Measurements from ENCODE around the gene LURAP1L.

The LURAP1L gene

DNA sequence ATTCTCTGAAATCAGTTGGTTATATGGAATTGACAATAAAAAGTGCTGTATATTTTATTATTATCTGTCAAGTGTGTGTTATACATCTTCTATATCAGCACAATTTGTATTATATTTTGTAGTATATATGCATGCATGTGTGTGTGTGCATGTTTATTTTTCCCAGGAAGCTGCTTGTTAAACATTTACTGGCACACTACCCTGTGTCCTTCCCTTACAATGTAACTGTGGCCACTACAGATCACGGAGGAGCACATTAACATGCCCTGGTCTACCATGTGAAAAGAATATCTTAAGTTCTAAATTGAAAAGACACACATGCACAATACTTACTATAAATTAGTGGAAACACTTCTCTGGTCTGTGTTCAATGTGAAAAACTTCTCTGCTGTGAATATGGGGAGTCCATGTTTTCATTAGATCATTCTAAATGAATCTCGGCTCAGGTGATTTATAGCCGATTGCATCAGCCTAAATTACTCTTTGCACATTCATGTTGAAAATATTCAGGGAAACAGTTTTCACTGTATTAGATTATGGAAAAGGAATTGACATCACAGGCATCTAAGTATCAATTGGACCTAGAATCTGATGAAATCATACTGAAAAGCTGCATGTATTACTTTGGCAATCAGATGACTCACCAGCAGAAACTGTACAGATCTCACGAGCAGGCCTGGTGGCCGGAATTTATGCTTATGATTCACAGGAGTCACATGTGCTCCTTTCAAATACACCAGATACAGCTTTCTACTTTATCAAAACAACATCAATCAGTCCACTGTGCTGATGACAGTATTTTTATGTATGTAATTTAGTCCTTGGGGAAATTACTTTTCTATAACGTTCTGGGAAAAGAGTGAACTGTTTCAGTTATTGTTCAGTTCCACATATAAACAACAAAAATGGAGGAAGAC, 39.4 kb downstream of the LURAP1L start (continued):
- TF ChIP-seq ZNF776 (tag by site-specific recombination; IDR thresholded peaks at IDR 0.05; ENCODE audit: borderline replicate concordance) (no peak), ZNF501 (tag by site-specific recombination; IDR thresholded peaks at IDR 0.05) (peak; percentile 35; the same call in 1 of the 2 replicates), ZBTB21 (tag by site-specific recombination; IDR thresholded peaks at IDR 0.05) (peak; percentile 88), ZFHX2 (tag by site-specific recombination; conservative IDR thresholded peaks at IDR 0.05) (no peak), ZNF302 (tag by site-specific recombination; IDR thresholded peaks at IDR 0.05; ENCODE audit: low read depth) (no peak), ZNF843 (tag by site-specific recombination; IDR thresholded peaks at IDR 0.05) (peak; percentile 91), ZNF24 (tag by site-specific recombination; IDR thresholded peaks at IDR 0.05) (peak; percentile 92), ZNF394 (tag by site-specific recombination; IDR thresholded peaks at IDR 0.05; ENCODE audit: borderline replicate concordance) (peak; percentile 71), OVOL3 (tag by site-specific recombination; IDR thresholded peaks at IDR 0.05) (0 out of 2 replicates have a peak, but pooled peaks have one; percentile 39), ZNF548 (tag by site-specific recombination; IDR thresholded peaks at IDR 0.05) (no peak), KLF8 (tag by site-specific recombination; IDR thresholded peaks at IDR 0.05) (peak; percentile 55), ZNF335 (tag by site-specific recombination; conservative IDR thresholded peaks at IDR 0.05) (0 out of 2 replicates have a peak, but pooled peaks have one; percentile 24), ZNF37A (tag by site-specific recombination; IDR thresholded peaks at IDR 0.05) (no peak), ZNF184 (tag by site-specific recombination; IDR thresholded peaks at IDR 0.05) (0 out of 2 replicates have a peak, but pooled peaks have one; percentile 75), GLI2 (tag by site-specific recombination; IDR thresholded peaks at IDR 0.05; ENCODE audit: borderline replicate concordance, low read depth) (0 out of 2 replicates have a peak, but pooled peaks have one; percentile 8), ZNF558 (tag by site-specific recombination; IDR thresholded peaks at IDR 0.05) (peak; percentile 41; the same call in 1 of the 2 replicates), ZNF19 (tag by site-specific recombination; IDR thresholded peaks at IDR 0.05; ENCODE audit: low read depth) (no peak), KLF10 (tag by site-specific recombination; IDR thresholded peaks at IDR 0.05) (peak; percentile 90), SALL2 (tag by site-specific recombination; IDR thresholded peaks at IDR 0.05; ENCODE audit: borderline replicate concordance) (no peak), MZF1 (tag by site-specific recombination; IDR thresholded peaks at IDR 0.05; ENCODE audit: borderline replicate concordance) (no peak), ZNF366 (tag by site-specific recombination; conservative IDR thresholded peaks at IDR 0.05) (peak; percentile 96), ZNF660 (tag by site-specific recombination; IDR thresholded peaks at IDR 0.05) (peak; percentile 86)
- TF ChIP-seq, protein P1, sequence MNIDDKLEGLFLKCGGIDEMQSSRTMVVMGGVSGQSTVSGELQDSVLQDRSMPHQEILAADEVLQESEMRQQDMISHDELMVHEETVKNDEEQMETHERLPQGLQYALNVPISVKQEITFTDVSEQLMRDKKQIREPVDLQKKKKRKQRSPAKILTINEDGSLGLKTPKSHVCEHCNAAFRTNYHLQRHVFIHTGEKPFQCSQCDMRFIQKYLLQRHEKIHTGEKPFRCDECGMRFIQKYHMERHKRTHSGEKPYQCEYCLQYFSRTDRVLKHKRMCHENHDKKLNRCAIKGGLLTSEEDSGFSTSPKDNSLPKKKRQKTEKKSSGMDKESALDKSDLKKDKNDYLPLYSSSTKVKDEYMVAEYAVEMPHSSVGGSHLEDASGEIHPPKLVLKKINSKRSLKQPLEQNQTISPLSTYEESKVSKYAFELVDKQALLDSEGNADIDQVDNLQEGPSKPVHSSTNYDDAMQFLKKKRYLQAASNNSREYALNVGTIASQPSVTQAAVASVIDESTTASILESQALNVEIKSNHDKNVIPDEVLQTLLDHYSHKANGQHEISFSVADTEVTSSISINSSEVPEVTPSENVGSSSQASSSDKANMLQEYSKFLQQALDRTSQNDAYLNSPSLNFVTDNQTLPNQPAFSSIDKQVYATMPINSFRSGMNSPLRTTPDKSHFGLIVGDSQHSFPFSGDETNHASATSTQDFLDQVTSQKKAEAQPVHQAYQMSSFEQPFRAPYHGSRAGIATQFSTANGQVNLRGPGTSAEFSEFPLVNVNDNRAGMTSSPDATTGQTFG (tag by site-specific recombination; IDR thresholded peaks at IDR 0.05; ENCODE audit: borderline replicate concordance) = no peak
- TF ChIP-seq, protein P2, sequence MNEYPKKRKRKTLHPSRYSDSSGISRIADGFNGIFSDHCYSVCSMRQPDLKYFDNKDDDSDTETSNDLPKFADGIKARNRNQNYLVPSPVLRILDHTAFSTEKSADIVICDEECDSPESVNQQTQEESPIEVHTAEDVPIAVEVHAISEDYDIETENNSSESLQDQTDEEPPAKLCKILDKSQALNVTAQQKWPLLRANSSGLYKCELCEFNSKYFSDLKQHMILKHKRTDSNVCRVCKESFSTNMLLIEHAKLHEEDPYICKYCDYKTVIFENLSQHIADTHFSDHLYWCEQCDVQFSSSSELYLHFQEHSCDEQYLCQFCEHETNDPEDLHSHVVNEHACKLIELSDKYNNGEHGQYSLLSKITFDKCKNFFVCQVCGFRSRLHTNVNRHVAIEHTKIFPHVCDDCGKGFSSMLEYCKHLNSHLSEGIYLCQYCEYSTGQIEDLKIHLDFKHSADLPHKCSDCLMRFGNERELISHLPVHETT (tag by site-specific recombination; IDR thresholded peaks at IDR 0.05) = peak; percentile 80
- TF ChIP-seq, protein P3, sequence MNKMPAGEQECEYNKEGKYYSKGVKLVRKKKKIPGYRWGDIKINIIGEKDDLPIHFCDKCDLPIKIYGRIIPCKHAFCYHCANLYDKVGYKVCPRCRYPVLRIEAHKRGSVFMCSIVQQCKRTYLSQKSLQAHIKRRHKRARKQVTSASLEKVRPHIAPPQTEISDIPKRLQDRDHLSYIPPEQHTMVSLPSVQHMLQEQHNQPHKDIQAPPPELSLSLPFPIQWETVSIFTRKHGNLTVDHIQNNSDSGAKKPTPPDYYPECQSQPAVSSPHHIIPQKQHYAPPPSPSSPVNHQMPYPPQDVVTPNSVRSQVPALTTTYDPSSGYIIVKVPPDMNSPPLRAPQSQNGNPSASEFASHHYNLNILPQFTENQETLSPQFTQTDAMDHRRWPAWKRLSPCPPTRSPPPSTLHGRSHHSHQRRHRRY (tag by site-specific recombination; IDR thresholded peaks at IDR 0.05) = no peak
- TF ChIP-seq, protein P4, sequence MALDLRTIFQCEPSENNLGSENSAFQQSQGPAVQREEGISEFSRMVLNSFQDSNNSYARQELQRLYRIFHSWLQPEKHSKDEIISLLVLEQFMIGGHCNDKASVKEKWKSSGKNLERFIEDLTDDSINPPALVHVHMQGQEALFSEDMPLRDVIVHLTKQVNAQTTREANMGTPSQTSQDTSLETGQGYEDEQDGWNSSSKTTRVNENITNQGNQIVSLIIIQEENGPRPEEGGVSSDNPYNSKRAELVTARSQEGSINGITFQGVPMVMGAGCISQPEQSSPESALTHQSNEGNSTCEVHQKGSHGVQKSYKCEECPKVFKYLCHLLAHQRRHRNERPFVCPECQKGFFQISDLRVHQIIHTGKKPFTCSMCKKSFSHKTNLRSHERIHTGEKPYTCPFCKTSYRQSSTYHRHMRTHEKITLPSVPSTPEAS (tag by site-specific recombination; IDR thresholded peaks at IDR 0.05) = 0 out of 2 replicates have a peak, but pooled peaks have one; percentile 5
- TF ChIP-seq, protein P5, sequence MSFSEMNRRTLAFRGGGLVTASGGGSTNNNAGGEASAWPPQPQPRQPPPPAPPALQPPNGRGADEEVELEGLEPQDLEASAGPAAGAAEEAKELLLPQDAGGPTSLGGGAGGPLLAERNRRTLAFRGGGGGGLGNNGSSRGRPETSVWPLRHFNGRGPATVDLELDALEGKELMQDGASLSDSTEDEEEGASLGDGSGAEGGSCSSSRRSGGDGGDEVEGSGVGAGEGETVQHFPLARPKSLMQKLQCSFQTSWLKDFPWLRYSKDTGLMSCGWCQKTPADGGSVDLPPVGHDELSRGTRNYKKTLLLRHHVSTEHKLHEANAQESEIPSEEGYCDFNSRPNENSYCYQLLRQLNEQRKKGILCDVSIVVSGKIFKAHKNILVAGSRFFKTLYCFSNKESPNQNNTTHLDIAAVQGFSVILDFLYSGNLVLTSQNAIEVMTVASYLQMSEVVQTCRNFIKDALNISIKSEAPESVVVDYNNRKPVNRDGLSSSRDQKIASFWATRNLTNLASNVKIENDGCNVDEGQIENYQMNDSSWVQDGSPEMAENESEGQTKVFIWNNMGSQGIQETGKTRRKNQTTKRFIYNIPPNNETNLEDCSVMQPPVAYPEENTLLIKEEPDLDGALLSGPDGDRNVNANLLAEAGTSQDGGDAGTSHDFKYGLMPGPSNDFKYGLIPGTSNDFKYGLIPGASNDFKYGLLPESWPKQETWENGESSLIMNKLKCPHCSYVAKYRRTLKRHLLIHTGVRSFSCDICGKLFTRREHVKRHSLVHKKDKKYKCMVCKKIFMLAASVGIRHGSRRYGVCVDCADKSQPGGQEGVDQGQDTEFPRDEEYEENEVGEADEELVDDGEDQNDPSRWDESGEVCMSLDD (tag by site-specific recombination; IDR thresholded peaks at IDR 0.05) = no peak
- TF ChIP-seq, protein P6, sequence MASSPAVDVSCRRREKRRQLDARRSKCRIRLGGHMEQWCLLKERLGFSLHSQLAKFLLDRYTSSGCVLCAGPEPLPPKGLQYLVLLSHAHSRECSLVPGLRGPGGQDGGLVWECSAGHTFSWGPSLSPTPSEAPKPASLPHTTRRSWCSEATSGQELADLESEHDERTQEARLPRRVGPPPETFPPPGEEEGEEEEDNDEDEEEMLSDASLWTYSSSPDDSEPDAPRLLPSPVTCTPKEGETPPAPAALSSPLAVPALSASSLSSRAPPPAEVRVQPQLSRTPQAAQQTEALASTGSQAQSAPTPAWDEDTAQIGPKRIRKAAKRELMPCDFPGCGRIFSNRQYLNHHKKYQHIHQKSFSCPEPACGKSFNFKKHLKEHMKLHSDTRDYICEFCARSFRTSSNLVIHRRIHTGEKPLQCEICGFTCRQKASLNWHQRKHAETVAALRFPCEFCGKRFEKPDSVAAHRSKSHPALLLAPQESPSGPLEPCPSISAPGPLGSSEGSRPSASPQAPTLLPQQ (tag by site-specific recombination; IDR thresholded peaks at IDR 0.05) = peak; percentile 54; the same call in 1 of the 2 replicates
